Kasumi-1 (cell line): ENCODE measurements around the gene MBP.

Source experiments
- DNase-seq, 2 experiments: peaks; one replicate each; lab custom pipeline; 2025; lab: John Stamatoyannopoulos, UW

Gene MBP

DNA sequence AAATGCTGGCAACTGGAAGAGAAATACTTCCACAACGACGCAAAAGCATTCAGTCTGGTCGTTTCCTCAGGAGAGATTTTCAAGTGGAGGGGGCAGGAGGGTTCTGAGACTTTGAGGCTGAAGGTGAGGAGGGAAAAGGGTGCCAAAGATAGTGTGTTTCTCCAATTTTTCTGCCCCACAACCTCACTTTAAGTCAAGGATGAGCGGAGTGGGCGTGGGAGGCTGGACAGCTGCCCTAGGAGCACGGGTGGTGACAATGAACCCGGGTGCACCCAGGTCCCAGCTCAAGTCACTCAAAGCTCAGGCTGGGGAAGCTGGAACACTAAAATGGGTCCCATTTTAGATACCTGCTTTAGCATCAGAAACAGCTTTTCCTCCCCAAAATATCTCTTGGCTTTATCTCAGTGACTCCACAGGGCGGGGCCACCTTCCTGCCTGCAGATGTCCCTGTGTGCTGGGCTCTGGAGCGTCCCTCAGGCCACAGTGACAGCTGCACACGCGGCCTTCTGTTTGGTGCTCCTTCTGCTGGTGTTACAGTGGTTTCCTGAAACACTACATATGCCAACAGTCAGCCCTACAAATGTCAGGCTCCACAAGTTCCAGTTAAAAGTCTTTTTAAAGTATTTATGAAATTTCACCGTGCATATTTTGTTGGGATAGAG is 1.4 kb upstream of the MBP start:
- peak; percentile 74 to 81 for DNase-seq

DNA sequence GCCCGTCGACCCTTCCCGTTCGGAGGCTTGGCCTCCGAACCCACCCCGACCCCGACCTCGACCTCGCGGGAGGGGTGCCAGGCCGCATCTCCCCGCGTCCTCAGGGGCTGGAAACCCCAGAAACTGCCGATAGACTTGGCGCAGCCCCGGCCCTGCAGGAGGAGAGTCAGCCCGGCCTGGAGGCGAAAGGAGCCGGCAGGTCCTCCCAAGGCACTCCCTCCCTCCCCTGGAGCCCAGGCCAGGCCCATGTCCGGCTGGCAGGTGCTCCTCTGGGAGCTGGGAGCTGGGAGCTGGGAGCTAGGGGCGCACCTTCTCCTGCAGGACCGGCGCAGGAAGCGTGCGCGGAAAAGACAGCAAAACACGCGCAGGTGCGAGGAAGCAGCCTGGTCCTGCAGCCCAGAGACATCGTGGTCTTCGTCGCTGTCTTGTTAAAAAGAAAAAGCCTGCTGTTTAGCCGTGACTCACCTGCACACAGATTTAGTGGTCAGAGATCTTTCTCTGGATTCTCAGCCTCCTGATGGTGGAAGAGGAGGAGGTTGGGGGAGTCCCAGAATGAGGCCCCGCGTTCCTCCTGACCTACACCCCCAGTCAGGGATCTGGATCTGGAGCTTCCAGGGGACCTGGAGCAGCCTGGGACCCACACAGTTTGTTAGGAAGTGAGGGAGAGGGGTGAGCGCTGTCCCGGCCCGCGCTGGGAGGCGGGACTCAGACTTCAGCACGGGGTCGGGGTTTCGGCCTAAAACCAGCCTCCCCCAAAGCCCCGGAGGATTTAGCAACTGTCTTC is 660 bp upstream of the MBP start:
- DNase-seq, result no peak

DNA sequence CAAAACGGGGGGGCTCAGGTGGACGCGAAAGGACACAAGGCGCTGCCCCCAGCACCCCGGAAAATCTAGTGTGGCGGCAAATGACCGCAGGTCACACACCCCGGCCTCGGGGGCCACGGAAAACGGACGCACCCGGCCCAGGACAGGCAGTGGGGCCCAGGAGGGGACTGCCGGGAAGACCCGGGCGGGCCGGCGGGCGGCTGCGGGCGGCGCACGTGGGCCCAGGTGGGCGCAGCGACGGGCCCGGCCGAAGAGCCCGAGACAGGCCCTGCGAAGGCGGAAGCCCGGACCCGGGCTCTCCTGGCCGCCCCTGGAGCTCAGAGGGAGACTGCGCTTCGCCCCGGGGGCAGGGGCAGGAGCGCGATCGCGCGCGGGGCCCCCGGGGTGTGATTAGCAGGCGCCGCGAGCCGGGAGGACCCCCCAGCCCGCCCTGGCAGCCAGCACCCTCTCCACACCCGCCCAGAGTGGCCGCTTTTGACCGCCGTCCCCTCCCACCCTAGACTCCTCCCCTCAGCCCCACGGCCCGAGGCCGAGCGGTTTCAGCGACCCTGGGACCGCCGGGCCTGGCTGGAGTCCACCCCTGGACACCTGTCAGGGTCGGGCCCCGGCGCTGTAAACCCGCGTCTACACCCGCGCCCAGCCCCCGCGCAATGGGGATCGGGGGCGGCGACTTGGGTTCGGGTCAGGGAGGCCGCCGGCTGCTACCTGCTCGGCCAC is 773 bp downstream of the MBP start:
- no peak for DNase-seq

DNA sequence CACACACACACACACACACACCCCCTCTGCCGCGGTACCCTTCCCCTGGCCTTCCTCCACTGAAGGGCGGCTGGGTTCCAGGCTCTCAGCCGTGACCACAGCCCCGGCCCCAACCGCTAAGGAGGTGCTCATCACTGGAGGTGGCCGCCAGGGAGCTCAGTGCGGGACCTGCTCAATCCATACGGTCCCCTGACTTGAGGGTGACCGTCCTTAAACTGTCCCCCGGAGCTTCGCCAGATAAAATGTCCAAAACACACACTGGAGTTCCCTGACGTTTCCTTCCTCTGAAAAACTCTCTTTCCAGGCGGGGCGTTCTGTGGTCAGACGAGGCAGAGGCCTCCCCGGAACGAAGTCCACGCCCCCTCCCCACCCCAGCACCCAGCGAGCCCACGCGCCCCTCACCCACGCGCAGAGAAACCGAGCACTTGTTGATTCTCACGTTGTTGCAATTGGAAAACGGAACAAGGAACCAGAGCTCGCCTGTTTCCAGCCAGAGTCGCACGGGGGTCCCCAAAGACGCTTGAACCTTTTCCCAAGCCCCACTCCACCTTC is 1.4 kb downstream of the MBP start:
- peak; percentile 29 to 33 for DNase-seq

DNA sequence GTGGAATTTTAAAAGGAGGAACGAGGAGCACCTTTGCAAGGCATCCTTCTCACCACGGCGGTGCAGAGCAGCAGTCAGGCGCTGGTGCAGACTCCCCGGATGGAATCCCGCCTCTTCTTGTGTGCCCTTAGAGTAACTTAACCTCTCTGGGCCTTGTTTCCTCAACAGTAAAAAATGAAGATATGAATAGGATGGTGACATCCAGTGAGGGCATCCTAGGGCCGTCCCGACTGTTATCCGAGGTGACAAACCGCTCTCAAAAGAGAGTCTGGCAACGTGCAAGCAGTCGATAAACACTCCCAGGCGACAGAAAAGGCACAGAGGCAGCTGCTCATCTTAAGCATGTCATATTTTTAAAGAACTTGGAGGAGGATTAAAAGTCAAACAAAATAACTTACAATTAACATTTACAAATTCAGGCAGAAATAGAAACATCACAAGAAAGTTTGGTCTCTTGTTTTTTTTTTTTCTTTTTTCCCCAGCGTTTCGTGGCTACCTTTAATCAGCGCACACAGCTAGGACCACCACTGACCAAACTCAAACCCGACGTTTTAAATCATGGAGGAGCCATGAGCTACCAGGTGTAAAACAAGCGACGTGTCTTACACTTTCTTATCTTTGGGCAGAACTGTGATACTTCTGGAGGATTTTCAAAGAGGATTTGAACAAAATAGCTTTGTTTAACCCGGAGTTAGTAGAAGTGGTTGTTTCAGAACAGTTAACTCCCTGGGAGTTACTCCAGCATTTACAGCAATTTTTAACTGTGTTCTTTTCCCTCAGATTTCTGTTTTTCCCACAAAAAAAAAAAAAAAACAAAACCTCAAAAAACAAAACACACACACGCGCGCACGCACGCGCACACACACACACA is 2.1 kb downstream of the MBP start:
- no peak for DNase-seq

DNA sequence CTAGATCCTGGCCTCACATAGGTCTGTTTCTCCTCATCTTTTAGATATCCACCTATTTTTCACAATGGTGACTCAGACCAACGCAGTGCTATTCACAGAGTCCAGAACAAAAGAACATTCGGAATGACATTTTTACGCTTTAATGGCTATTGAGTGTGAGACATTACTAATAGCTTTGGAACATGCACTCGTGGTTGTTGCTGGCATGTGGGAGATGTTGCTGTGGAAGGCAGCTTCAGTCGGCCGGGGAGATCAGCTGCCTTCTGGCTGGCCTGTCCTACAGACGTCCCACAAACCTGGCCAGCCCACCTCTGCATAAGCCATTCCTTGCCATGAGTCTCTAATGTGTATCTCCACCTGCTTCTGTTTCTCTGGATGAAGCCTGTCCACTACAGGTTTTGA is 3.4 kb downstream of the MBP start:
- no peak for DNase-seq

DNA sequence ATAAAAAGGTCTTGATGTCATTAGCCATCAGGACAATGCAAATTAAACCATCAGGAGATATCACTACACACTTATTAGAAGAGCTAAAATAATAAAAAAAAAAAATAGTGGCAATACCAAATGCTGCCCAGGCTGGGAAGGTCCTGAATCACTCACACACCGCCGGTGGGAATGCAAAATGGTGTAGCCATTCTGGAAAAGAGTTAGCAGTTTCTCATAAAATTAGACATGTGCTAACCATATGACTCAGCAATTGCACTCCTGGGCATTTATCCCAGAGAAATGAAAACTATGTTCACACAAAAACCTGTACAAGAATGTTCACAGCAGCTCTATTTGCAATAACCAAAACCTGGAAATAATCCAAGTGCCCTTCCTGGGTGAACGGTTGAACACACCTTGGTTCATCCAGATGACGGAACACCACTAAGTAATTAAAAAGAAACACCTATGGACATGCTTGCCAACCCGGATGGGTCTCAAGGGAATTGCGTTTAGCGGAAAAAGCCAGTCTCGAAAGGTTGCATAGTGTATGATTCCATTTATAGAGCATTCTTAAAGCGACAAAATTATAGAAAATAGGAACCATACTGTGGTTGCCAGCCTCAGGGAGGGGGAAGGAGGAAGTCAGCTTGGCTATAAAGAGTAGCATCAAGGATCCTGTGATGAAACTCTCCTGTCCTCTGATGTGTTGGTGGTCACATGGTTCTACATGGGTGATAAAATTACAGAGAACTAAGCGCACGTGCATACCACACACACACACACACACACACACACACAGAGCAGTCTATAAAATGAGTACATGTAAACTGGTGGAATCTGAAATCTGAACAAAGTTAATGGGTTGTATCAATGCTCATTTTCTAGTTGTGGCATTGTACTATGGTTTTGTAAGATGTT is 4.6 kb downstream of the MBP start:
- peak; percentile 98 for DNase-seq

DNA sequence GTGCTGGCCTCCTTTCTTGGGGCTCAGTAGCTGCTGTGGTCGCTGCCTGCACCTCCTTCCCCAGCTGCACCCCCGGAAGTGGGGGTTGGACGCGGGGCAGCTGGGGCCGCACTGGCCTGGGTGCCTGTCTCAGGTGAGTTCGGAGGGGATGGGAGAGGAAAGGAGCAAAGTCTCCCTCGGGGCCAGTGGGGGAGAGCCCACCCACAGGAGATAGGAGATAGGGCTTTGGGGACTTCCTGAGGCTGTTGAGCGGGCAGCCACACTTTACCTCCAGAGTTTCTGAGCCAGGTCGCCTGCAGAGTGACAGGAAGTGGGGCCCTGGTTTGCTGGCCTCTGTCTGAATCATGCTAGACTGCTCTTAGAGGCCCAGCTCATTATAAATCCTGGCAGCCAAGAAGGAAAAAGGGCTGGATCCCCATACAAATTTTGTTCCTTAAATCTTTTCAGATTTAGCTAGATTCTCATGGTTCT is 8.1 kb downstream of the MBP start:
- DNase-seq, result peak; percentile 63 to 74

DNA sequence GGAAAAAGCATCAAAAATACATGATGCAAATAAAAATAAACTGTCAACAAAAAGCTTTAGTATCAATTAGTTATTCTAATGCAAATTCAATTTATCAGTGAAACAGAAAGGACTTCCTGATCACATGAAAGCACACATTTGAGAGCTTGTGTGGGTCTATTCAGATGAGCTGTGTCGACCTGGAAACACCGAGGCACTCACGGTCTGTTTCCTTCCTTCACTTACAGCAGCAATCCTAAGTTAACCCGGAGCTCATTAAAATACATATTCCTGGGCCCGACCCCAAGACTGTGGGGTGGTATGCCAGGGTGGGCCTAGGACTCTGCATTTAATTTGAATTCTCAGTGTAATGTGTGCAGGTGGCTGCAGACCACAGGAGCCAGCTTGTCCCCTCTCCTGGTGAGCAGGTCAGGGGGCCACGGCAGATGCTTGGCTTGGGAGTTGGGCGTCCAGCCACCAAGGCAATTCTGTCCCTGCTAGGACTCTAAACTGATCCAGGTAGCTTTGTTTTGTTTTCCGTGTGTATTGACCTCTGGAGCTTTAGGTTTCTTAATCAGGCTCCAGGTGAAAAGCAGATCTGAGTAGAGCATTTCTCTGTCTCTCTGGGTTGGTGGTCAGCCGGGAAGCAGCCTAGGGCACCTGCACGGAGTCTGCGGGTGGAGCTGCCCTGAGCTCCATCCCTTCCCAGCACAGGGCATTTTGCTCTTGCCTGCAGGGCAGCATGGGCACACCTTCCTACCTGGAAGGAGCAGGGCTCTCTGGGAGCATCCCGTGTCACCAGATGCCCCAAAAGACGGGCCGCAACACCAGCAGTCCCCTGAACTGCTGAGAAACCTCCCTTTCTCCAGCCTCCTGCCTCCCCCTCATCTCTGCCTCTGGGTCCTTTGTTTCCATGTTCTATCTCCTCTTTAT is 9.0 kb downstream of the MBP start:
- DNase-seq, result no peak

DNA sequence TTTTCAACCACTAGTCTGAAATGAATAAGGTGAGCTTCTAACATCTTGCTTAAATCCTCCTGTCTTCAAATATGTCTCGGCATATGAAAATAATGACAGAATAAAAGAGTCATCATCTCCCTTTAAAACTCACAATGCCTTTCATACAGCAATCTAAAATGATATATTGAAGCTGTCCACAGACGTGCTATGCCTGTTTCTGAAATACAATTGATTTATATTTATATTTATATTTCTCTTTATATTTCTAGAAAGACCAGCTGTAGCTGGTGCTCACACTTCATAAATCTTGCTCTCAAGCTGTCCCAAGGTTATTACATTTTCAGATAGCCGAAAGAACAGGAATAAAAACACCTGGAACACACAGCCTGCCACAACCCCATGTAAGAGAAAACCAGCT is 11.1 kb downstream of the MBP start:
- DNase-seq, result no peak

DNA sequence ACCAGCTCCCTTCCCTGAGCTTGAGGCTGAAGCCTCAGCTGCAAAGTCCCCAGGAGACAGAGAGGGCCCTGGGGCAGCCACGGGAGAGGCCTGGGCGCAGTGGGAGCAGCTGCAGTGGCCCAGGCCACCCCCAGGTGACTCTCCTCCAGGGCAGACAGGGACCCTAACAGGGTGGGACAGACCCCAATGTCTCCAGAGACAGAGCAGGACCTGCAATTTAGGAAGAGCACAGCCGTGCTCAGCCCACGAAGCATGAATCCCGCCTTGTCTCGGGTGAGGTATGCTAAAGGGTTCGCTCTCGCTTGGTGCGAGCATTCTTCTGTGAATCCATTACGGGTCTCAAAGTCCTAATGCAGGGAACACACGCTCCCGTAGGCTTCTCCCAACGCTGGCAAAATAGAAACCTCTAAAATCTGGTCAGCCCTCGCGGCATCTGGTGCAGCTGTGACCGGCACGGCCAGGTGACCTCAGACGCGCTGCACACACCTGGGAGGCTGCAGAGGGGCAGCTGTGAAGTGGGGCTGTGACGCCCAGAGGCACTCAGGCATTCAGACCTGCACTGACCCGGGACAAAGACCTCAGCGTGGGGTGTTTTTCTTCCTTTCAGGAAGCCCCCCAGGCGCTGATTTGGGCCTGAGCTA is 12.6 kb downstream of the MBP start:
- DNase-seq, result no peak

DNA sequence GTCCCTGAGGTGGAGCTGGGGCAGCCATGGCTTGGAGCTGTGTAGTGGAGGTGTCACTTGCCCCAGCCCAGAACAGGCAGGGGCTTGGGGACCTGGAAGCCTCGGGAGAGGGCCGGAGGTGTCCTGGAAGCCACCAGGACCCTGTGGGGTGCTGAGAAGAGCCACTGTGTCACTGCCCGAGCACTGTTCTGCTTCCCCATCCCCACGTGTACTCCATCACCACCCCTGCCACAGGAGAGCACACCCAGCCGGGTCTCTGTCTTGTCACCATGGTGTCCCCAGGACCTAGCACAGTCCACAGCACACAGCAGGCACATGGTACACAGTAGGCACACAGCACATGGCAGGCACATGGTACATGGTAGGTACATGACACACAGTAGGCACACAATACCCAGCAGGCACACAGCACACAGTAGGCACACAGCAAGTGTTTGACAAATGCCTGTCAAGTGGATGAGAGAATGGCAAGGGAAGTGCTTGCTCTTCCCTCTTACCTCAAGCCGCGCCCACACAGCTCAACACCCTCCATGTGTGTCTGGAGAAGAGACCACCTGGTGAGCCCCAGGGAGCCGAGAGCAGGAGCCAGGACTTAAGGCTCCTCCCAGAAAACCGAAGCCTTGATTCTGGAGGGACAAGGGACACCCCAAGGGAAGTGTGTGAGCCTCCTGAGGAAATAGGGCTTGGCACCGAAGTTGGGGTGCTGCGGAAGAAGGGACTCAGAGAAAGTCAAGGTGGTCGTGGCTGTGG is 13.3 kb downstream of the MBP start:
- no peak for DNase-seq

DNA sequence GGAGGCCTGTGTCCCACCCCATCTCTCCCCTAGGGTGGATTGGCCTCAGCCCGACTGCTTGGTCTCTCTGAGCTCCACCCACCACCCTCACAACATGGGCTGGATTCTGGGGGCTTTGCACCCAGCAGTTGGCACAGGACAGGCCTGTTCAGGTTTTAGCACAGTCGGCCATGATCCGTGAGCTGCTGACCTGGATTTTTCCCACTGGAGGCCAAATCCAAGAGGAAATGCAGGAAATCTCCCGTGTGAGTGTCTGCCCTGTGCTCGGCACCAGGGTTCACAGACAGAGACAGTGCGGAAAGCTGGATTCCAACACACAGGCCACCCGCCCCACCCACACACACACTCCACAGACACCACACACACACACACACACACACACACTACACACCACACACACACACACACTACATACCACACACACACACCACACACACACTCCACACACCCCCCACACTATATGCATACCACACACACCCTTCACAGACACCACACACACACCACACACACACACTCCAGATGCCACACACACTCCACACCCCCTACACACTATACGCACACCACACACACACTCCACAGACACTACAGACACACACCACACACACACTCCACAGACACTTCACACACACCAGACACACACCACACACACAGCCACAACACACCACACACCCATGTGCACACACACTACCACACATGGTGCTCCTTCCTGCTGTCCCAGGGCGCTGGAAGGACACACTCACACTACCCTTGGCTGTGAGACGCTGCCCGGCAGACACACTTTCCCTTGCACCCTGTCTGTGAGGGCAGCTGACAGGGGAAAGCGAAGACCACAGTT is 14.1 kb downstream of the MBP start:
- no peak for DNase-seq

DNA sequence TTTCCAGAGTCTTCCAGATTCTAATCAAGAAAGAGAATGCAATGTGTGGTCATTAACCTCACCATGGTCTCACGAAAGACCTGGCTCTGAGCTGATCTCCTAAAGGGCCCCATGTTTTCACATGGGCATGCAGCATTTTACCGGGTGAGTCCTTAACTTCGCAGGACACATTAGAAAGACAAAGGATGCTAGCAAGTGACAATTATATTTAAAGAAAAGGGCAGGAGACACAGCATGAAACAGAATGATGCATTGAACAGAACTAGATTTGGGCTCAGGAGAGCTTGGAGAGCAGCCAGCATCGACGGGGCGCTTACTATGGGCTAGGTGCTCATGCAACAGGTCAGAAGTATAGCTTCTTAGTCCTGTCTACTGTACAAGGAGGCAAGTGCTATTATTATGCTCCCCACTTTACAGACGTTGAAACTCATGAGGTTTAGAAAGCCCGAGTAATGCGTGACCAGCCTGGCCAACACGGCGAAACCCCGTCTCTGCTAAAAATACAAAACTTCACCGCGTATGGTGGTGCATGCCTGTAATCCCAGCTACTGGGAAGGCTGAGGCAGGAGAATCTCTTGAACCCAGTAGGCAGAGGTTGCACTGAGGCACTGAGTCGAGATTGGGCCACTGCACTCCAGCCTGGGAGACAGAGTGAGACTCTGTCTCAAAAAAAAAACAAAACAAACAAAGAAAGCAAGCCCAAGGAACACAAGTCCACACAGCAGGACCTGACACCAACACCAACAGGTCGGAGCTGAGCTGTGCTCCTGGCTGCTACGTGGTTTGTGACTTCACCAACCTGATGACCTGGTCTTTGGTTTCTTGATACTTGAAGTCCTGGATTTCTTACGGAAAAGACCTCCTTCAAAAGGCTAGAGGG is 16.1 kb downstream of the MBP start:
- DNase-seq, result no peak

DNA sequence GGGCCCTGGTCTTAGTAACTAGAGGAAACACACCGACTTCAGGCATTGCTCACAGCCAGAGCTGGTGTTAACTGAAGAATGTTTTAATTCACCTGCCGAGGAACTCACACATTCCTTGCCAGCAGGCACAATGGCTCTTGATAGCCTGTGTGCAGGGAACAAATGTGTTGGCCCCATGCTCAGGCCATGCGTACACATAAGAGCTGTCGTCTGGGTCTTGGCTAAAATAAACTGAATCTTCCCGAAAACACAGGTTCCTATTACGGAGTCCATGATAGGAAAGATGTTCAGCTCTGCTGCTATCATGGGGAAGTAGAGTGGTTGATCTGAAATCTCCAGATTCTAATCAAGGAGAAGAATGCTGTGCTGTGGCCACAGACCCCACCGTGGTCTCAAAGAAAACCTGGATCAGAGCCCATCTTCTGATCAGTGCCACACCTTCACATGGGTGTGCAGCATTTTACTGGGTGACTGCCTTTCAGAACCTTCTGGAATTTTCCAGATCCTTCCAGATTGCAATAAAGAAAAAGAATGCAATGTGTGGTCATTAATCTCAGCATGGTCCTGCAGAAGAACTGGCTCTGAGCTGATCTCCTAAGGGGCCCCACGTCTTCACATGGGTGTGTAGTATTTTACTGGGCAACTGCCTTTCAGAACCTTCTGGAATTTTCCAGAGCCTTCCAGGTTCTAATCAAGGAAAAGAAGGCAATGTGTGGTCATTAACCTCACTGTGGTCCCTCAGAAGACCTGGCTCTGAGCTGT is 17.2 kb downstream of the MBP start:
- DNase-seq, result peak in 1 of 2 experiments; percentile 55
